ENCODE measurements around the gene COQ7.

COQ7 gene

DNA sequence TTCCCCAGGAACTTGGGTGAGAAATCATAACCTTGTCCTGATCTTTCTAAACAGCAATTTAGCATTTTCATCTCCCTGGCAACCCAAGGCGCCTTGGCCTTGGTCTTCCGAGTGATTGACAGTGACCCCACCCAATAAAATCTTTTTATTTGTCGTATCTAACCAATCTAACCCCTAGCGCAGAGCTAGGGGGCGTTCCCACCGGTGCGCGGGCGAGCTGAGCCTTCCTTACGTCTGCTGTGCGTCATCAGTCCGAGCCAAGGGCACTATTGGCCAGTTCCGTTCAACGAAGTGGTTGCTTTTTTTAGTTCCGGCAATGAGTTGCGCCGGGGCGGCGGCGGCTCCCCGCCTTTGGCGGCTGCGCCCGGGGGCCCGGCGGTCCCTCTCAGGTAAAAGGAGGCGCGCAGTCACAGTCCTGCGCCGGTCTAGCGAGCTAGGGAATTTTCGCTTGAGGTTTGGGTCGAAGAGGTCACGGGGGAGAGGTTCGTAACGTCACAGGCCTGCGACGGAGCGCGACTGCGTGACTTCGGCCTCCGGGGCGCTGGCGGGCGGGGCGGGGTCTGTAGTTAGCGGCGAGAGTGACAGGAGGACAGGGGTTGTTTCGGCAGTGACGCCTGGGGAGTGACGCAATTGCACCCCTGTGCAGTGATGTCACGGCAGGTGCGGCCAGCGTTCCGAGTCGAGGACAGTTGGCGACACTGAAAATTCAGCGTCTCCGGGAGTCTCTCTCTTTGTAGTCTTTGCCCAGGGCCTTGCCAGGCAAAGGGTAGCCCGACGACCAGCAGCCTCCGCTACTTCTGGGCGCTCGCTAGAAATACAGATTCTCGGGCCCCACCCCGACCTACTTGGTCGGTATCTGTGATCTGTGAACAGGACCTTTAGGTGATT is at the start of gene COQ7:
Gene COQ7, plus strand, starts transcription at position 266 of the 888 bp plus-strand sequence. Its CDS starts 51 bp downstream, at position 317.
- peak; percentile 95 to 97 for DNase-seq (ENCODE audit: low read depth in 2 of 2)

DNA sequence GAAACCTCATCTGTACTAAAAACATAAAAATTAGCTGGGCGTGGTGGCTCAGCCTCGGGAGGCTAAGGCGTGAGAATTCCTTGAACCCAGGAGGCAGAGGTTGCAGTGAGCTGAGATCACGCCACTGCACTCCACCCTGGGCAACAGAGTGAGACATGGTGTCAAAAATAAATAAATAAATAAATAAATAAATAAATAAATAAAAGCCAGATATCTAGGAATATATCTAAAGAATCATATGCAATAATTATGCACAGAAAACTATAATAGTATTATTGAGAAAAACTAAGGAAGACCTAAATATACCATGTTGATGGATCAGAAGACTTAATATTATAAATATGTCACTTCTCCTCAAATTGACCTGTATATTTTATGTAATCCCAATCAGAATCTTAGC is 46.7 kb upstream of the COQ7 start:
- DNase-seq (ENCODE audit: low read depth in 2 of 2): no peak

GRCh38 chr16:19021747-19022146 is 45.7 kb upstream of the COQ7 start:
- no peak for DNase-seq (ENCODE audit: low read depth in 2 of 2)

DNA sequence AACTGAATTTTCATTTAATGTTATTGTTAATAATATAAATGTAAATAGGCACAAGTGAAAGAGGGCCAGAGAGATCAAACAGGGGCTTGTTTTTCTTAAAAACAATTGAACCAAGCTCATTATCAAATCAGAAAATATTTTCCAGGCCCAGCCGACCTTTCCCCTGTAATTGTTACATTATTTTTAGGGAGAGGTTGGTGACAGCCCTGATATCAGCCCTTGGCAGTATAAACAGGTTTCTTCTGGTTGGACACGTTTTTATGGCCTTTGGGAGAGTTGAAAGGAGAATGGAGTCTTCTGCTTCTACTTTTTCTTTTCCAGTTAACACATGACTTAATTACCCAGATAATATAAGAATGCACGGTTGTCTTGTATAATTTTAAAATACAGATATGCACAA is 40.0 kb upstream of the COQ7 start:
- no peak for DNase-seq (ENCODE audit: low read depth in 2 of 2)

DNA sequence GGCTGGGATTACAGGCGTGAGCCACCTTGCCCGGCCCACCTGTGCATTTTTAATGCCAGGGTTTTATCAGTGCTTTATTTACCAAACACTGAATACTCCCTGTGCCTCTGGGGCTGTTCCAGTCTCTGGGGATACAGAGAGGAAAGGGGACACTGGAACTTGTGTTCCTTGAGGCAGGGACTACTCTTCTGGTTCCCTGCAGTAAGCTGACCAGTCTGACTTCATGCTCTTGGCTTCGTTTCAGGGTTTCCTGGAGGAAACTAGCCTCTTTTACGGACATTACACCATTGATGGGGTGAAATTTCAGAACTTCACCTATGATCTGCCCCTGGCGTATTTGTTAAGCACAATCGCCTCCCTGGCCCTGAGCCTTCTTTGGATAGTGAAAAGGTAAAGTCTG is 37.4 kb upstream of the COQ7 start:
- no peak for DNase-seq (ENCODE audit: low read depth in 2 of 2)

DNA sequence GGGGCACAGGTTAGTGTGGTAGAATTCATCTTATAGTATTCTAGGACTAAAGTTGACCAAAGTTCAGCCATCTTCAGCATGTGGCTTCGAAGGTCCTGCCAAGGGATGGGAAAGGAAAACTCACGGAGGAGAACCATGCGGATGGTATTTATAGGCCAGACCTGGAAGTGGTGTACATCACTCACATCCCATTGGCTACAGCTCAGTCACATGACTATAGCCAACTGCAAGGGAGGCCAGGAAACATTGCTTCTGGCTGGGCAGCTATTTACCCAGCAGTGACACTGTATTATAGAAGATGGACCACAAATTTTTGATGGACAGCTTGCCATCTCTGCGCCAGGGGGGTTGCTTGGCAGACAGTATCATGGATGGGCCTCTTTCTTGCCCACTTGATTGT is 35.7 kb upstream of the COQ7 start:
- DNase-seq (ENCODE audit: low read depth in 2 of 2): no peak

GRCh38 chr16:19033761-19034160 is 33.7 kb upstream of the COQ7 start:
- DNase-seq (ENCODE audit: low read depth in 2 of 2): no peak

DNA sequence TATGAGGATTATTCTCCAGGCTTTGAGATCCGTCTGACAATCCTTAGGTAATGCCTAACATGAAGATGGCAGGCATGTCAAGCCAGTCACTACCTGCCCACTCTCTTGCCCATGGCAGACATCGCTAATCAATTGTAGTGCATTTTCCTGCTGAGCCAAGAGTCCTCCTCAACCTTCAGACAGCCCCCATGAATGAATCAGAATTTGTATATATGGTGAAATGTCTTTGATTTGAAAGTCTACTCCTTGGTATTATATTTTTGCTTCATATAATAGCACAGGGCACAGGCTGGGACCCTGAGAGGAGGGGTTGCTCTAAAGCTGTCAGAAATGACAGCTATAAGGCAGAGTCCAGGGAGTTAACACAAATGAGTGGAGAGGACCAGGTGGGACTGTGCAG is 27.0 kb upstream of the COQ7 start:
- no peak for DNase-seq (ENCODE audit: low read depth in 2 of 2)

- no peak for DNase-seq (ENCODE audit: low read depth in 2 of 2)
Observed at GRCh38 chr16:19044769-19045168, 22.6 kb upstream of the COQ7 start.

- DNase-seq (ENCODE audit: low read depth in 2 of 2): no peak
Observed at GRCh38 chr16:19046062-19046461, 21.4 kb upstream of the COQ7 start.

- no peak for DNase-seq (ENCODE audit: low read depth in 2 of 2)
Observed at GRCh38 chr16:19062706-19063105, 4.7 kb upstream of the COQ7 start.

DNA sequence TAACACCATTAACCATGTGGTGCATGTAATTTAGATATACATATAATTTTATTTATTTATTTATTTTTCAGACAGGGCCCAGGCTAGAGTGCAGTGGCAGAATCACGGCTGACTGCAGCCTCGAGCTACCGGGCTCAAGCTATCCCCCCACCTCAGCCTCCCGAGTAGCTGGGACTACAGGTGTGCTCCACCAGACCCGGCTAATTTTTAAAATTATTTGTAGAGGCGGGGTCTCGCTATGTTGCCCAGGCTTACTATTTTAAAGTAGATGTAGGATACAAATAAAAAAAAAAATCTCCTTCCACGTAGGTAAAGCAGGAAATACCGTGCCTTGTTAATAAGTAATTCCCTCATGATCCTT is 446 bp upstream of the COQ7 start:
- no peak for DNase-seq (ENCODE audit: low read depth in 2 of 2)

DNA sequence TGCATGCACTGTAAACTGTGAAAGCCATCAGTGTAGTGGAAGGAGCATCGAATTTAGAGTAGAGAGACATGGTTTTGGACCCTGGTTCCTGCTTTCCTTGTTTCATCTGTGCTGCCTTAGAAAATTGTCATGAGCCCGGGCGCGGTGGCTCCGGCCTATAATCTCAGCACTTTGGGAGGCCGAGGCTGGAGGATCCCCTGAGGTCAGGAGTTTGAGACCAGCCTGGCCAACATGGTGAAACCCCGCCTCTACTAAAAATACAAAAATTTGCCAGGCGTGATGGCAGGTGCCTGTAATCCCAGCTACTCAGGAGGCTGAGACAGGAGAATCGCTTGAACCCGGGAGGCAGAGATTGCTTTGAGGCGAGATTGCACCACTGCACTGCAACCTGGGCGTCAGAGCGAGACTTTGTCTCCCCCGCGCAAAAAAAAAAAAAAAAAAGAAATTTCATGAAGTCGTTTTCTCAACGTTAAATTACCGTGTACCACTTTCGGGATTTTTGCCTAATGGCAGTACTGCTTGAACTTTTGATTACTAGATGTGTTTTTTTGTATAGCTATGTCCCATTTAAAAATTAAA is 912 bp downstream of the COQ7 start:
- DNase-seq (ENCODE audit: low read depth in 2 of 2): no peak

DNA sequence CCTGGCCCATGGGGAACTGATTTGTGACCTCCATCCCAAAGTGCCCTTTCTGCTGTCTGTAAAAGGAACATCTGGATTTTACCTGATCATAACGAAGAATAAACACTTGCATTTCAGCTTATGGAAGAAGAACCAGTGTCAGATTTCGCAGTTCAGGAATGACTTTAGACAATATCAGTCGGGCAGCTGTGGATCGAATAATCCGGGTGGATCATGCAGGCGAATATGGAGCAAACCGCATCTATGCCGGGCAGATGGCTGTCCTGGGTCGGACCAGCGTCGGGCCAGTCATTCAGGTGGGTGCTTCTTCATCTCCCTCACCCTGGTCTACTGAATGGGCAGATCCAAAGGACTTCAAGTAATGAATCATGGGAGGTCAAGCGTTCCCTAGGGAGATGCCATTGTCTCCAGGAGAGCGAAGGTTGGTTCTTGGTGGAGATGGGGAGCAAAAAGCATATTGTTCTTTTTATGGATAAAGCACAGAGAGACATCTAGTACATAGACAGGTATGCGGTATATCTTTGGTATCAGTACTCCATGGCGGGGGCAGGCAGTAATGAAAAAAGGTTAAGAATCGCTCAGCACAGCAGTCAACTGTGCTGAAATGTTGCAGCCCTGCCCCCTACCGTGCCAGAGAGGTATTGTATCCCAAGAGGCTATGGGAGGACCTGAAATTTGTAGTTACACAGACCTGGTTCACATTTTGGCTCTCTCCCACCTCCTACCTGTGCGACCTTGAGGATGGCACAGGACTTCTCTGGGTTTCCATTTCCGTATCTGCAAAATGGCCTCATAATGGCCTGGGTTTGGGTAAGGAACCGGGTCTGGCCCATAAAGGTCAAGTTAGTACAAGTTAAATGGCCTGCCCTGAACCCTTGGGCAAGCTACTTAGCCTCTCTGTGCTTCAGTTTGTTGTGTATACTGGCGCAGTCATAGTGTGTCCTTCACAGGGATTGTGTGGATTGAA is 4.7 kb downstream of the COQ7 start:
- no peak for DNase-seq (ENCODE audit: low read depth in 2 of 2)

DNA sequence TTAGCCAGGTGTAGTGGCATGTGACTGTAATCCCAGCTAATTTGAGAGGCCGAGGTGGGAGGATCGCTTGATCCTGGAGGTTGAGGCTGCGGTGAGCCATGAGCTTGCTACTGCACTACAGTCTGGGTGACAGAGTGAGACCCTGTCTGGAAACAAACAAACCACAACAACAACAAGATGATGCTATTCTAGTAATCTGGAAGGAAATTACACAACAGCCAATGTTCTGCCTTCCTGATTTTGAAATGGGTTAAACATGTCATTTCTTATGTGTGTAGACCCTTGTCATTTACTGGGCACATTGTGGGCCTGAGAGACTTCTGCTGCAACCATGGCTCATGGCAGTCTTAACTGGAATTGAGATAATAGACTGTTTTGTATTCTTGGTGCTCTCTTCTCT is 5.9 kb downstream of the COQ7 start:
- DNase-seq (ENCODE audit: low read depth in 2 of 2): no peak

- no peak for DNase-seq (ENCODE audit: low read depth in 2 of 2)
Observed at GRCh38 chr16:19073863-19074262, 6.4 kb downstream of the COQ7 start.

DNA sequence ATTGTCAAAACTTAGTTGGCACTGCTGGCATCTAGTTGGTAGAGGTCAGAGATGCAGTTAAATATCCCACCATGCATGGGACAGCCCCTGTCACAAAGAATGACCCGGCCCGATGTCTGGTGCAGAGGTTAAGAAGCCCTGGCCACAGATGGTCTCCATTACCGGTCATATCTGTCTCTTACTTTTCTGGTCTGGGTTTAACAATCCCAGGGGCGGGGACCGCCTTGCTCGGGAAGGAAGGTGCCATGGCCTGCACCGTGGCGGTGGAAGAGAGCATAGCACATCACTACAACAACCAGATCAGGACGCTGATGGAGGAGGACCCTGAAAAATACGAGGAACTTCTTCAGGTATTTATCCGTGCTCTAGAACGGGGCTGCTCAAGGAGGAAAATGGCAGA is 8.1 kb downstream of the COQ7 start:
- no peak for DNase-seq (ENCODE audit: low read depth in 2 of 2)

DNA sequence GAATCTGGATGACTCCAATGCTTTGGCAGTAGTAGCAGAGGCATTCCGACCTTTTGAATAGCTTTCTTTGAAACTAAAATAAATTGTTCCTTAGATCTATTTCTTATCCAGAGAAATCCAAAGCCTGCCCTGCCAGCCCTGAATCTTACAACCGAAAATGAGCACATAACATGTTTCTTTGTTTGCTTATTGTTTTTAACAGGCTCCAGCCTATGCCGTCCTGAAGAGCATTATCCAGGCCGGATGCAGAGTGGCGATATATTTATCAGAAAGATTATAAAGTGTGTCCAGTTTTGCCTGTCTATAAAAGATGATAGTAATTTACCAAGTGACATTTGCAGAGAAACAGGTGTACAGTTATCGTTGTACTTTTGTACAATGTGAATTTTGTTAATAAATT is 10.5 kb downstream of the COQ7 start:
- no peak for DNase-seq (ENCODE audit: low read depth in 2 of 2)

- no peak for DNase-seq (ENCODE audit: low read depth in 2 of 2)
Observed at GRCh38 chr16:19083670-19084069, 16.3 kb downstream of the COQ7 start.

DNA sequence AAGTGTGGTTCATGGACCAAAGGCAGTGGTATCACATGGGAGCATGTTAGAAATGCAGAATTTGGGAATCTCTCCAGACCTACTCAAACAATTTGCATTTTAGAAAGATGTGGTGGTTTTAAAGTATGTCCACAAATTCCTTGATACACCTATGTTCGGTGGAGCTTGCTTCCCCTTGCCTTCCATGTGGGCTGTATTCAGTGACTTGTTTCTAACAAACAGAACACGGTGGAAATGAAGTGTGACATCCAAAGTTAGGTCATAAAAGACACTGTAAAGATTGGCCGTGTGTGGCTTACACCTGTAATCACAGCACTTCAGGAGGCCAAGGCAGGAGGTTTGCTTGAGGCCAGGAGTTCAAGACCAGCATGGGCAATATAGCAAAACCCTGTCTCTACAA is 16.7 kb downstream of the COQ7 start:
- no peak for DNase-seq (ENCODE audit: low read depth in 2 of 2)

GRCh38 chr16:19084879-19085278 is 17.5 kb downstream of the COQ7 start:
- no peak for DNase-seq (ENCODE audit: low read depth in 2 of 2)

DNA sequence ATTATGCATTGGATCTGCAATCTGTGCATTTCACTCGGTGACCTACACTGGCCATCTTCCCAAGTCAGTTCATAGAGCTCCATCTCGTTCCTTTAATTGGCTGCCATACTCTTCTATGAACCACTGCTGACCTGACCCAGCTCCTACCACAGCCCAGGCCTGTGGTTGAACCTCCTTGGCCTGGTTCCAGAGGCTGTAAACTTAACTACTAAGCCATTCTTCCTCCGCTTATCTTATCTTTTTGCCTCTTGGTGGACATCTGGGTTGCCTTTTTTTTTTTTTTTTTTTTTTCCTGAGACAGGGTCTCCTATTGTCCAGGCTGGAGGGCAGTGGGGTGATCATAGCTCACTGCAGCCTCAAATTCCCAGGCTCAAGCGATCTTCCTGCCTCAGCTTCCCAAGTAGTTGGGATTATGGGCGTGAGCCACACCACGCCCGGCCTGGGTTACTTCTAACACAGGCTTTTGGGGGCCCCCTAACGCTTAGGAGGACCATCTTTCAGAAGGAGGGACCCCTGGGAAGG is 18.3 kb downstream of the COQ7 start:
- DNase-seq (ENCODE audit: low read depth in 2 of 2): no peak

All from stimulated activated CD8-positive, alpha-beta memory T cell treated with anti-CD3 and anti-CD28 coated beads, Interleukin-15, amount 100 ng/mL, for 4 hours (primary cell).